Adrenal gland (tissue), 12 donors: Measurements from ENCODE around the gene PCDH7. TPM values are rescaled to one million over a fixed set of nuclear protein-coding genes. Genes with fewer than 3 reads are reported as not detected.

Experiments
- DNase-seq, 7 donors: peaks; one replicate each; pipeline ENCODE4 v3.0.0-alpha.2; 2019 to 2020
- H3K27ac ChIP-seq, 5 donors: fragments of 200-600 bp; sonication (generic) in 4 of 5; 1 replicate in 3 of 5; 2 replicates in 2 of 5; pipeline versions ENCODE4 v1.5.1 to v1.8.0; 2016 to 2020; ENCODE audit warnings: mild to moderate bottlenecking in 1 of 5
- H3K27me3 ChIP-seq: fragments of 200-600 bp; 2 replicates; pipeline ENCODE4 v1.8.0; 2021
- H3K36me3 ChIP-seq, 2 donors: fragments of 200-600 bp; replicated peaks in 1 of 2; 1 replicate in 1 of 2; 2 replicates in 1 of 2; pipeline versions ENCODE4 v1.5.1 to v1.8.0; 2018 to 2022
- H3K4me1 ChIP-seq, 2 donors: fragments of 200-600 bp; replicated peaks in 1 of 2; 1 replicate in 1 of 2; 2 replicates in 1 of 2; pipeline versions ENCODE4 v1.5.1 to v1.8.0; 2018 to 2021
- H3K4me3 ChIP-seq, 4 donors: fragments of 200-600 bp; sonication (generic) in 3 of 4; one replicate each; pipeline ENCODE4 v1.5.1; 2016 to 2018
- H3K9me3 ChIP-seq, 3 donors: fragments of 200-600 bp; sonication (generic) in 1 of 3; replicated peaks in 1 of 3; 1 replicate in 2 of 3; 2 replicates in 1 of 3; pipeline versions ENCODE4 v1.5.1 to v1.8.0; 2016 to 2021
- POLR2A ChIP-seq, 2 donors: fragments of 450-650 bp; IDR thresholded peaks; one replicate each; pipeline ENCODE4 v1.6.1; 2017; ENCODE audit warnings: antibody characterized with exemption in 2 of 2, mild to moderate bottlenecking in 2 of 2, moderate library complexity in 1 of 2
- WGBS, 4 donors: extraction: QIAGEN DNeasy Blood & Tissue Kit in 2 of 4; methylation state at CpG; one replicate each; pipeline versions ENCODE4 v1.1.5 to v1.1.7; 2013 to 2017; 5-methylcytosine and 5-hydroxymethylcytosine counted together
- intact Hi-C, 2 donors: fragments of 100-400 bp; cut with DNase I; formaldehyde crosslinking; loops; one replicate each; pipeline versions ENCODE4 v1.14.1 to v1.15.0; 2022 to 2023
- polyA plus RNA-seq, 3 donors: library from polyadenylated mRNA; stranded (reverse); fragments of 200-250 nt in 2 of 3; fragments of 350-450 nt in 1 of 3; fragmentation: Illumina TruSeq in 1 of 3; extraction: RNeasy Lipid Tissue Mini Kit (QIAGEN cat#74804) in 1 of 3; gene quantifications; one replicate each; pipeline ENCODE4 v1.2.3, GENCODE V29; 2013 to 2014
- total RNA-seq, 9 donors: library from RNA; depleted of rRNA in 4 of 9; stranded (reverse); fragments of >200 nt in 4 of 9; fragments of 120-200 nt in 1 of 9; fragmentation: NEBNext Ultra II Directional in 1 of 9; extraction: Animal tissue kit (Norgen Biotek cat#: 25700) in 1 of 9; gene quantifications; one replicate each; pipeline versions ENCODE4 v1.1.0 to v1.2.4, GENCODE V29; 2013 to 2023
- TF ChIP-seq, protein P1 (sequence below), 6 experiments: fragments of 450-650 bp in 4 of 6; fragments of 200-600 bp in 2 of 6; sonication (generic) in 1 of 6; IDR thresholded peaks; 1 replicate in 5 of 6; 2 replicates in 1 of 6; pipeline versions ENCODE4 v1.5.1 to v1.8.0; 2016 to 2021; ENCODE audit warnings: antibody characterized with exemption in 6 of 6, mild to moderate bottlenecking in 2 of 6, moderate library complexity in 1 of 6
- donor health status: healthy with polysubstance abuse.
- donor health status: Bipolar disorder and iron deficiency.
- donor health status: DM: yes; HTN: yes; CAD: no.
- donor health status: DM: no; HTN: no; CAD: no.
- donor health status: DM: no; HTN: no; CAD: no.
- donor health status: DM: yes; HTN: yes; CAD: no.

Gene PCDH7
- total and polyA plus RNA-seq, 12 donors, result 0.74 to 13.0 (median 4.3) TPM

DNA sequence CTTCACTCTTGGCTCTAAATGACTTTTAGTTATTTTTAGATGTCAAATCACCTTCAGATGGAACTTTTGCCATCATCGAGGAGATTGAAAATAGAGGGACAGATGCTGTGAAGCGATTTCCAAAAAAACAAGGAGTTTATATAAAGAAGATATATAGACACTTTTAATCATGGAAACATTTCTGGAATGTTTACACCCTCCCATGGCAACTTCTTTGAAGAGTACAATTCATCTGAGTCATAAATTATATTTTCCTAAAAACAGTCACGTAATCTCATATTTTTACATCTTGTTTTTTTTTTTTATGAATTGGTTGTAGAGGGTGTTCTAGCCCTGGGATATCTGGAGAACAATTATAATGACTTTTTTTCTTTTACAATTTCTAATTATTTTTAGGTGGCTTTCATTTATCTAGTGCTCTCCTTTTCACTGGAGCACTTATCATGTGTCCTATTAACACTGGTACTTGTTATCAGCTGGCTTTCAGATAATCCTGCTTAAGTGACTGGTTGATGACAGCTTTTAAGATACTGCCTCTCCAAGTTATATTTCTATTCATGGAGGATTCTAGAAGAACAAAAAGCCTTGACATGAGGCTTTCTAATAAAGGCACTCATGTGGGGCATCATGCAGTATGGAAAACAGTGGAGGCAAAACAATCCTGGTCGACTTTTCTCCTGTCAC is 24.9 kb downstream of the PCDH7 start:
- WGBS, 4 donors, result 51 to 62% (median 60%) methylated on average over 4 of the region's 4 CpGs
- no peaks in the 10 kb centered on the region for H3K9me3 ChIP-seq
- H3K36me3 ChIP-seq, result no peaks in the 10 kb centered on the region
- no peak for DNase-seq
- no peaks in the 10 kb centered on the region for H3K27me3 ChIP-seq
- no peaks in the 10 kb centered on the region for H3K4me1 ChIP-seq
- H3K4me3 ChIP-seq, result no peak overlapping the region
- H3K27ac ChIP-seq, result no peak overlapping the region
- no peak for TF ChIP-seq POLR2A (IDR thresholded peaks at IDR 0.05)
- TF ChIP-seq, protein P1, sequence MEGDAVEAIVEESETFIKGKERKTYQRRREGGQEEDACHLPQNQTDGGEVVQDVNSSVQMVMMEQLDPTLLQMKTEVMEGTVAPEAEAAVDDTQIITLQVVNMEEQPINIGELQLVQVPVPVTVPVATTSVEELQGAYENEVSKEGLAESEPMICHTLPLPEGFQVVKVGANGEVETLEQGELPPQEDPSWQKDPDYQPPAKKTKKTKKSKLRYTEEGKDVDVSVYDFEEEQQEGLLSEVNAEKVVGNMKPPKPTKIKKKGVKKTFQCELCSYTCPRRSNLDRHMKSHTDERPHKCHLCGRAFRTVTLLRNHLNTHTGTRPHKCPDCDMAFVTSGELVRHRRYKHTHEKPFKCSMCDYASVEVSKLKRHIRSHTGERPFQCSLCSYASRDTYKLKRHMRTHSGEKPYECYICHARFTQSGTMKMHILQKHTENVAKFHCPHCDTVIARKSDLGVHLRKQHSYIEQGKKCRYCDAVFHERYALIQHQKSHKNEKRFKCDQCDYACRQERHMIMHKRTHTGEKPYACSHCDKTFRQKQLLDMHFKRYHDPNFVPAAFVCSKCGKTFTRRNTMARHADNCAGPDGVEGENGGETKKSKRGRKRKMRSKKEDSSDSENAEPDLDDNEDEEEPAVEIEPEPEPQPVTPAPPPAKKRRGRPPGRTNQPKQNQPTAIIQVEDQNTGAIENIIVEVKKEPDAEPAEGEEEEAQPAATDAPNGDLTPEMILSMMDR (IDR thresholded peaks at IDR 0.05), result no peak
- intact Hi-C loops, result no loop called here

DNA sequence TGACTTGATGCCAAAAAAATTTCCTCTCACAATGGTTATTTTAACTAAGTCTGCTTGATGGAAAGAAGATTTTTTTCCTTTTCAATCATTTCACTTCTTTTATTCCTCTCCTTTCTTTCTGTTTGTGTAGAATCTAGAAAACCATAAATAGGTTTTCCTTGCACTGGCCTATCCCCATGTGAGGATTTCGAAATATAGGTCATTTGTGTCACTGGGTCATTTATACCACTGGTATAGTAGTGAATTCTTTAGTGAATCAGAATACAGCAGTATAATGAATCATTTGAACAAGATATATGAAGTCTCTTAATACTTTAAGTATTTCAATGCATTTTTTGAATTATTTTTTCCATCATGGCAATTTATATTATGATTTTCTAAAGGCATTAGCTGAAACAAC is 26.6 kb downstream of the PCDH7 start:
- TF ChIP-seq, protein P1 (IDR thresholded peaks at IDR 0.05), result no peak
- no peak for TF ChIP-seq POLR2A (IDR thresholded peaks at IDR 0.05)
- Histone ChIP-seq H3K27me3 (no peaks in the 10 kb centered on the region), H3K4me3 (no peak overlapping the region), H3K9me3 (no peaks in the 10 kb centered on the region), H3K36me3 (no peaks in the 10 kb centered on the region), H3K4me1 (no peaks in the 10 kb centered on the region), H3K27ac (no peak overlapping the region)
- no peak for DNase-seq
- intact Hi-C loops, result no loop called here
- 31 to 71% (median 39%) methylated on average over 1 of the region's 1 CpG for WGBS, 4 donors

DNA sequence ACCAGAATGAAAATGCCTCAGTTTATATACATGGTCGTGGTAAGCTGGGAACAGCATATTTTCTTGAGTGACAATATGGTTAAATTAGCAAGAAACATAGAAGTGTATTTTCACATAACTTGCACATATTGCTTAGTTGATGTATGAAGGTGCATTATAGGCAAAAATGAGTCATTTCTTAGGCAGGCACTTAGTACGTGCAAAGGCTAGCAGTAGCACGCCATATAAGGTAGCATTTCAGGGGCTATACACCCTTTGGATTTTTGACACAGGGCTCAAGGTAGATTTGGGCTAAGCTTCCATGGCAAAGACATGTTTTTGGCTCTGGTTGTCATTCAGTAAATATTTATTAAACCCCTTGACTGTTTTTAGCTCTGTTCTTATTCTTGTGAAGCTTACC is 33.1 kb downstream of the PCDH7 start:
- 69 to 78% (median 71%) methylated on average over 3 of the region's 3 CpGs for WGBS, 4 donors
- no peaks in the 10 kb centered on the region for H3K36me3 ChIP-seq
- TF ChIP-seq, protein P1 (IDR thresholded peaks at IDR 0.05), result no peak
- TF ChIP-seq POLR2A (IDR thresholded peaks at IDR 0.05), result no peak
- DNase-seq, result no peak
- H3K4me1 ChIP-seq, result no peaks in the 10 kb centered on the region
- no peak overlapping the region for H3K27ac ChIP-seq
- H3K4me3 ChIP-seq, result no peak overlapping the region
- no peaks in the 10 kb centered on the region for H3K27me3 ChIP-seq
- no peaks in the 10 kb centered on the region for H3K9me3 ChIP-seq
- intact Hi-C loops, result no loop called here

DNA sequence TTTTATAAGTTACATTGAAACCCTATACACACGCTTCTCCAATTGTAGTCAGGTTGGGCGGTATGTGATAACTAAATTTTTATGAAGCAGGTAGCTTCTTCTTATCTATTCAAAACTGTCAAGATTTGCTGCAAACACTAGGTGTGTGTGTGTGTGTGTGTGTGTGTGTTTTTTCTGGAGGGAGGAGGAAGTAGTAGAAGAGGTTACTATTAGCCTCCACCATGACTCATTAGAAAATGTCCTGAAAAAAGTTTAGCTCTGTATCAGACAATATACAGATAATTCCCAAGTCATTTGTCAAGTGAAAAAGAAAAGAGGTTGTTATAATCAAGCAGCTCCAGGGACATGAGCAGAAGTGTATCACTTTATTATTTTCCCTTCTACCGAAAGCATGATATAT is 33.9 kb downstream of the PCDH7 start:
- Histone ChIP-seq H3K9me3 (no peaks in the 10 kb centered on the region), H3K27me3 (no peaks in the 10 kb centered on the region), H3K36me3 (no peaks in the 10 kb centered on the region), H3K27ac (no peak overlapping the region), H3K4me1 (no peaks in the 10 kb centered on the region), H3K4me3 (no peak overlapping the region)
- no peak for TF ChIP-seq POLR2A (IDR thresholded peaks at IDR 0.05)
- TF ChIP-seq, protein P1 (IDR thresholded peaks at IDR 0.05), result no peak
- 74 to 89% (median 86%) methylated on average over 3 of the region's 3 CpGs for WGBS, 4 donors
- intact Hi-C loops, result no loop called here
- no peak for DNase-seq
